VCaP (cell line): ENCODE measurements around the gene ACER1.
"Not testable (repeated sequence)": the region's sequence is repeated elsewhere in the genome, so short reads cannot be mapped to it uniquely, and the experiment has no call there.

Experiments
- H3K27ac ChIP-seq: fragments of 450-650 bp; 2 replicates; pipeline ENCODE4 v1.5.1; 2017
- CTCF ChIP-seq: fragments of 450-650 bp; conservative IDR thresholded peaks from 2 replicates; pipeline ENCODE4 v1.5.1; 2017; ENCODE audit warnings: mild to moderate bottlenecking, moderate library complexity

ACER1 gene

GRCh38 chr19:6362351-6362801, 29.0 kb upstream of the ACER1 start:
- TF ChIP-seq CTCF = no peak
- H3K27ac ChIP-seq = peak overlapping the region; percentile 71

- peak overlapping the region; percentile 71 for H3K27ac ChIP-seq
- TF ChIP-seq CTCF = no peak
Measured at GRCh38 chr19:6362027-6362350, 28.6 kb upstream of the ACER1 start.

GRCh38 chr19:6360857-6361216, 27.4 kb upstream of the ACER1 start:
- peak overlapping the region; percentile 71 for H3K27ac ChIP-seq

GRCh38 chr19:6360445-6360844, 27.0 kb upstream of the ACER1 start:
- H3K27ac ChIP-seq = not testable (repeated sequence)

- TF ChIP-seq CTCF = no peak
Measured at GRCh38 chr19:6359568-6360341, 26.3 kb upstream of the ACER1 start.

GRCh38 chr19:6358003-6358402, 24.6 kb upstream of the ACER1 start:
- no peak overlapping the region for H3K27ac ChIP-seq
- no peak for TF ChIP-seq CTCF

More at GRCh38 chr19:6359568-6360341, 26.3 kb upstream of the ACER1 start:
- H3K27ac ChIP-seq = no peak overlapping the region

GRCh38 chr19:6357174-6357573, 23.8 kb upstream of the ACER1 start:
- TF ChIP-seq CTCF = no peak
- H3K27ac ChIP-seq = no peak overlapping the region

GRCh38 chr19:6355321-6356040, 22.1 kb upstream of the ACER1 start:
- H3K27ac ChIP-seq = not testable (repeated sequence)

GRCh38 chr19:6354098-6354674, 20.8 kb upstream of the ACER1 start:
- peak; percentile 59 for TF ChIP-seq CTCF
- no peak overlapping the region for H3K27ac ChIP-seq
